K562 (cell line): Measurements from ENCODE around the gene COX6B2. TPM values are rescaled to one million over a fixed set of nuclear protein-coding genes. Genes with fewer than 3 reads are reported as not detected.

Experiments used
- BCL6 ChIP-seq: fragments of 250-450 bp; sonication (Bioruptor Pico); IDR thresholded peaks from 2 replicates; pipeline ENCODE4 v1.4.0; 2020
- BRCA1 ChIP-seq, 2 experiments: fragments of 450-650 bp in 1 of 2; sonication (generic) in 1 of 2; formaldehyde crosslinking in 1 of 2; IDR thresholded peaks; 2 replicates each; pipeline versions ENCODE4 v1.5.0 to v1.6.1; 2017 to 2020; ENCODE audit warnings: mild to moderate bottlenecking in 1 of 2, missing genetic modification reagents in 1 of 2
- CBX5 ChIP-seq: IDR thresholded peaks from 2 replicates; pipeline ENCODE4 v1.6.1; 2014; ENCODE audit warnings: low read depth, borderline replicate concordance
- DDX20 ChIP-seq: fragments of 450-650 bp; IDR thresholded peaks from 2 replicates; pipeline ENCODE4 v1.6.1; 2016; ENCODE audit warnings: missing genetic modification characterization, low read depth, mild to moderate bottlenecking, missing compliant biosample characterization, moderate library complexity
- HIVEP1 ChIP-seq: fragments of 250-450 bp; sonication (Bioruptor Pico); IDR thresholded peaks from 2 replicates; pipeline ENCODE4 v1.4.0; 2020; ENCODE audit warnings: mild to moderate bottlenecking
- HNRNPL ChIP-seq: fragments of 200-400 bp; formaldehyde crosslinking; IDR thresholded peaks from 2 replicates; pipeline ENCODE4 v1.6.1; 2017; ENCODE audit warnings: low read depth, mild to moderate bottlenecking, low read length
- IRF2 ChIP-seq: sonication (generic); formaldehyde crosslinking; IDR thresholded peaks from 2 replicates; pipeline ENCODE4 v1.8.1; 2022; ENCODE audit warnings: mild to moderate bottlenecking, missing genetic modification reagents
- MAZ ChIP-seq, 2 experiments: fragments of 450-650 bp in 1 of 2; sonication (generic) in 1 of 2; formaldehyde crosslinking; IDR thresholded peaks in 1 of 2; conservative IDR thresholded peaks in 1 of 2; 2 replicates each; pipeline versions ENCODE4 v1.4.0 to v1.5.0; 2020; ENCODE audit warnings: mild to moderate bottlenecking in 1 of 2, missing genetic modification reagents in 1 of 2
- MEF2A ChIP-seq: IDR thresholded peaks from 2 replicates; pipeline ENCODE4 v1.6.1; 2011; ENCODE audit warnings: low read depth, mild to moderate bottlenecking, low read length, moderate library complexity; ENCODE audit not compliant: control insufficient read depth
- MTF1 ChIP-seq: fragments of 250-450 bp; sonication (Bioruptor Pico); IDR thresholded peaks from 2 replicates; pipeline ENCODE4 v1.9.0; 2021; ENCODE audit warnings: moderate library complexity, mild to moderate bottlenecking, inconsistent platforms, borderline replicate concordance
- MYC ChIP-seq, 2 experiments: fragments of 250-450 bp in 1 of 2; sonication (Bioruptor Pico) in 1 of 2; IDR thresholded peaks; 2 replicates each; pipeline versions ENCODE4 v1.5.1 to v1.6.1; 2012 to 2021; ENCODE audit warnings: low read depth in 2 of 2, borderline replicate concordance in 1 of 2, improper control_type of control experiment in 1 of 2, low read length in 1 of 2, mild to moderate bottlenecking in 1 of 2, moderate library complexity in 1 of 2
- NR2C1 ChIP-seq, 2 experiments: fragments of 450-650 bp; IDR thresholded peaks; 2 replicates each; pipeline ENCODE4 v1.6.1; 2017; ENCODE audit warnings: mild to moderate bottlenecking in 2 of 2, antibody characterized with exemption in 1 of 2, inconsistent platforms in 1 of 2, missing compliant biosample characterization in 1 of 2, missing genetic modification characterization in 1 of 2
- NR3C1 ChIP-seq: sonication (generic); formaldehyde crosslinking; IDR thresholded peaks from 2 replicates; pipeline ENCODE4 v1.8.1; 2022; ENCODE audit warnings: missing genetic modification reagents
- PHTF2 ChIP-seq: fragments of 250-450 bp; sonication (Bioruptor Pico); IDR thresholded peaks from 2 replicates; pipeline ENCODE4 v1.5.0; 2021; ENCODE audit warnings: mild to moderate bottlenecking
- PPARD ChIP-seq: fragments of 250-450 bp; sonication (Bioruptor Pico); IDR thresholded peaks from 2 replicates; pipeline ENCODE4 v1.8.0; 2022; ENCODE audit warnings: inconsistent platforms, mild to moderate bottlenecking, moderate library complexity
- RBM17 ChIP-seq: fragments of 200-400 bp; formaldehyde crosslinking; IDR thresholded peaks from 2 replicates; pipeline ENCODE4 v1.6.1; 2017; ENCODE audit warnings: low read depth, mild to moderate bottlenecking, low read length, borderline replicate concordance
- STAG1 ChIP-seq: sonication (generic); formaldehyde crosslinking; IDR thresholded peaks from 2 replicates; pipeline ENCODE4 v1.5.0; 2020; ENCODE audit warnings: missing genetic modification reagents, borderline replicate concordance
- TEAD4 ChIP-seq, 2 experiments: sonication (generic) in 1 of 2; formaldehyde crosslinking in 1 of 2; IDR thresholded peaks; 2 replicates each; pipeline versions ENCODE4 v1.6.1 to v1.8.0; 2012 to 2022; ENCODE audit warnings: borderline replicate concordance in 1 of 2, inconsistent platforms in 1 of 2, low read length in 1 of 2, mild to moderate bottlenecking in 1 of 2, missing genetic modification reagents in 1 of 2
- ZBTB43 ChIP-seq: sonication (generic); formaldehyde crosslinking; IDR thresholded peaks from 2 replicates; pipeline ENCODE4 v1.8.0; 2023; ENCODE audit warnings: mild to moderate bottlenecking, missing genetic modification reagents
- ZFPM2 ChIP-seq: fragments of 250-450 bp; sonication (Bioruptor Pico); IDR thresholded peaks from 2 replicates; pipeline ENCODE4 v1.5.1; 2022; ENCODE audit warnings: mild to moderate bottlenecking
- ZKSCAN3 ChIP-seq: fragments of 250-450 bp; sonication (Bioruptor Pico); IDR thresholded peaks from 2 replicates; pipeline ENCODE4 v1.4.0; 2020
- ZNF232 ChIP-seq: sonication (generic); formaldehyde crosslinking; IDR thresholded peaks from 2 replicates; pipeline ENCODE4 v1.8.0; 2022; ENCODE audit warnings: mild to moderate bottlenecking, missing genetic modification reagents
- polyA plus RNA-seq, 8 experiments: library from polyadenylated mRNA; depleted of rRNA in 4 of 8; stranded (reverse) in 5 of 8; unstranded in 3 of 8; fragments of >200 nt; fragmentation: Nextera tagmentation in 2 of 8; fragmentation: Illumina TruSeq in 1 of 8; extraction: Ambion mirVana in 2 of 8; extraction: Trizol in 1 of 8; gene quantifications; 2 replicates each; pipeline versions ENCODE4 v1.2.1 to v1.2.3, GENCODE V29; 2011 to 2014; ENCODE audit warnings: inconsistent platforms in 1 of 8, missing spikeins in 1 of 8
- total RNA-seq, 7 experiments: library from RNA; depleted of rRNA in 6 of 7; stranded (reverse); fragments of >200 nt in 6 of 7; fragmentation: Illumina TruSeq in 2 of 7; extraction: Trizol in 2 of 7; gene quantifications; 2 replicates each; pipeline versions ENCODE4 v1.2.1 to v1.2.3, GENCODE V29; 2011 to 2021; ENCODE audit warnings: low replicate concordance in 1 of 7
- TF ChIP-seq, protein P1 (sequence below): fragments of 200-400 bp; formaldehyde crosslinking; IDR thresholded peaks from 2 replicates; pipeline ENCODE4 v1.6.1; 2017; ENCODE audit warnings: mild to moderate bottlenecking, low read depth, low read length, moderate library complexity

The COX6B2 gene
- total and polyA plus RNA-seq, 9 of the 15 experiments (the other 6 are each of a cell fraction or from before 2014, with no cell fraction given), result 0.40 to 2.5 (median 0.83) TPM

- TF ChIP-seq, protein P1, sequence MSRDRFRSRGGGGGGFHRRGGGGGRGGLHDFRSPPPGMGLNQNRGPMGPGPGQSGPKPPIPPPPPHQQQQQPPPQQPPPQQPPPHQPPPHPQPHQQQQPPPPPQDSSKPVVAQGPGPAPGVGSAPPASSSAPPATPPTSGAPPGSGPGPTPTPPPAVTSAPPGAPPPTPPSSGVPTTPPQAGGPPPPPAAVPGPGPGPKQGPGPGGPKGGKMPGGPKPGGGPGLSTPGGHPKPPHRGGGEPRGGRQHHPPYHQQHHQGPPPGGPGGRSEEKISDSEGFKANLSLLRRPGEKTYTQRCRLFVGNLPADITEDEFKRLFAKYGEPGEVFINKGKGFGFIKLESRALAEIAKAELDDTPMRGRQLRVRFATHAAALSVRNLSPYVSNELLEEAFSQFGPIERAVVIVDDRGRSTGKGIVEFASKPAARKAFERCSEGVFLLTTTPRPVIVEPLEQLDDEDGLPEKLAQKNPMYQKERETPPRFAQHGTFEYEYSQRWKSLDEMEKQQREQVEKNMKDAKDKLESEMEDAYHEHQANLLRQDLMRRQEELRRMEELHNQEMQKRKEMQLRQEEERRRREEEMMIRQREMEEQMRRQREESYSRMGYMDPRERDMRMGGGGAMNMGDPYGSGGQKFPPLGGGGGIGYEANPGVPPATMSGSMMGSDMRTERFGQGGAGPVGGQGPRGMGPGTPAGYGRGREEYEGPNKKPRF, result no peak
- no peak for TF ChIP-seq BRCA1 (IDR thresholded peaks at IDR 0.05)
- no peak for TF ChIP-seq BRCA1 (CRISPR knock-in tag; IDR thresholded peaks at IDR 0.05)
- no peak for TF ChIP-seq ZKSCAN3 (CRISPR knock-in tag)
- TF ChIP-seq STAG1, result no peak
- TF ChIP-seq RBM17, result no peak
- TF ChIP-seq BCL6 (CRISPR knock-in tag), result no peak
- no peak for TF ChIP-seq NR2C1 (IDR thresholded peaks at IDR 0.05)
- no peak for TF ChIP-seq NR2C1 (tag; IDR thresholded peaks at IDR 0.05)
- TF ChIP-seq MTF1 (CRISPR knock-in tag), result no peak
- TF ChIP-seq NR3C1, result no peak
- TF ChIP-seq PHTF2 (CRISPR knock-in tag), result no peak
- TF ChIP-seq MEF2A, result no peak
- no peak for TF ChIP-seq ZFPM2
- peak; percentile 44 to 70 for TF ChIP-seq MAZ (CRISPR knock-in tag; conservative IDR thresholded peaks at IDR 0.05 in 1 of 2, IDR thresholded peaks at IDR 0.05 in 1 of 2)
- no peak for TF ChIP-seq CBX5
- no peak for TF ChIP-seq HIVEP1 (CRISPR knock-in tag)
- TF ChIP-seq TEAD4 (IDR thresholded peaks at IDR 0.05; ENCODE audit: low read length), result no peak
- TF ChIP-seq TEAD4 (CRISPR knock-in tag; IDR thresholded peaks at IDR 0.05; ENCODE audit: borderline replicate concordance), result no peak
- TF ChIP-seq HNRNPL, result no peak
- no peak for TF ChIP-seq IRF2
- TF ChIP-seq ZBTB43 (CRISPR knock-in tag), result no peak
- TF ChIP-seq DDX20, result no peak
- TF ChIP-seq MYC (IDR thresholded peaks at IDR 0.05; ENCODE audit: low read depth, low read length), result peak; percentile 84
- peak; percentile 59; the same call in 1 of the 2 replicates for TF ChIP-seq MYC (CRISPR knock-in tag; IDR thresholded peaks at IDR 0.05; ENCODE audit: borderline replicate concordance, low read depth)
- TF ChIP-seq ZNF232 (CRISPR knock-in tag), result no peak
- TF ChIP-seq PPARD (CRISPR knock-in tag), result no peak
These were observed 31.4 kb upstream of the COX6B2 start, which contains the start of gene RPL28 (continued) for GRCh38 chr19:55385724-55386492.
